HG03571 (cell line): ENCODE measurements around the gene A2M.

Experiments
- ATAC-seq: cut with Tn5 transposase; IDR thresholded peaks from one replicate; pipeline ENCODE4 v1.9.1; 2021; ENCODE audit not compliant: unreplicated experiment

Gene A2M

GRCh38 chr12:9040484-9041186 is 75.1 kb downstream of the A2M start:
- ATAC-seq, result no peak

GRCh38 chr12:9039397-9039977 is 76.2 kb downstream of the A2M start:
- no peak for ATAC-seq

- ATAC-seq, result no peak
These were observed 78.3 kb downstream of the A2M start for GRCh38 chr12:9037431-9037830.

GRCh38 chr12:9036227-9036626 is 79.5 kb downstream of the A2M start:
- no peak for ATAC-seq

GRCh38 chr12:9034095-9034494 is 81.6 kb downstream of the A2M start:
- ATAC-seq, result no peak

GRCh38 chr12:9033265-9033887 is 82.3 kb downstream of the A2M start:
- ATAC-seq, result no peak

- no peak for ATAC-seq
These were observed 83.3 kb downstream of the A2M start for GRCh38 chr12:9032202-9032964.

GRCh38 chr12:9030776-9031175 is 84.9 kb downstream of the A2M start:
- ATAC-seq, result no peak

- ATAC-seq, result no peak
These were observed 88.3 kb downstream of the A2M start for GRCh38 chr12:9027161-9028059.

GRCh38 chr12:9024512-9024911 is 91.2 kb downstream of the A2M start:
- no peak for ATAC-seq

- ATAC-seq, result no peak
These were observed 93.1 kb downstream of the A2M start for GRCh38 chr12:9022592-9022991.
